HG02852 (cell line): ENCODE measurements around the gene TRIM50.
"Not testable (repeated sequence)": the region's sequence is repeated elsewhere in the genome, so short reads cannot be mapped to it uniquely, and the experiment has no call there.

Source experiments
- ATAC-seq: cut with Tn5 transposase; IDR thresholded peaks from one replicate; pipeline ENCODE4 v1.9.1; 2021; ENCODE audit warnings: mild to moderate bottlenecking, moderate library complexity; ENCODE audit not compliant: unreplicated experiment

TRIM50 gene

DNA sequence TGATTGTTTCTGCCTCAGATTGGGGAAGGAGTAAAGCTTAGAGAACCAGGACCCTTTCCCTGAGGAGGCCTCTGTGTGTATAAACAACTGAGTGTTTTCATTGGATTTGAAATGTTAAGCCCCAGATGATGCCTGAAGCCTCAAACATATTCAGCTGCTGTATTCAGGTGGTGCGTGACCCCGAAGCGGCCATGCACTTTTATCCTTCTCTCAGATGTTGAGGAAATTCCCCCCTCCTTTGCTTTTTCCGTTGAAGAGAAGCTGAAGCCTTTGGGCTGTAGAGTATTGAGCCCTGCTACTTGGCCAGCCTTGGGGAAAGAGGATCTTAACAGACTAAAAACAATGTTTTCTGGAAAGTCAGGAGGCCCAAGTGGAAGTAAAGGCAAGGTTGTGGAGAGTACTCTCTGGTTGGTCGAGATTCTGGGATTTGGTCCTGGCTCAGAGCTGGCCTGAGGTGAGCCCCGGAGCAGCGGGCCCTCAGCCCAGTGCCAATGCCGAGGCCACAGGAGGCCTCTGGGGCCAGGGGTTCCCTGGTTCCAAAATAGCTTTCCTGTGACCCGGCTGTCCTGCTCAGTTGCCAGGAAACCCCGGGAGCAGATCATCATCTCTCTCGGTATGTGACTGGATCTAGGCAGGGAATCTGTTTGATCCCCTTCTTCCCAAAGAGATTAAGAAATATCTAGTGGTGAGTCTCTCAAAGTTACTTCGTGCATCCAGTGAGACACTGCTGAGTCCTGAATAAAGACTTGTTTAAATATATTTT, 22.6 kb upstream of the TRIM50 start:
- no peak for ATAC-seq

GRCh38 chr7:73349763-73350162, 21.9 kb upstream of the TRIM50 start:
- ATAC-seq: no peak

DNA sequence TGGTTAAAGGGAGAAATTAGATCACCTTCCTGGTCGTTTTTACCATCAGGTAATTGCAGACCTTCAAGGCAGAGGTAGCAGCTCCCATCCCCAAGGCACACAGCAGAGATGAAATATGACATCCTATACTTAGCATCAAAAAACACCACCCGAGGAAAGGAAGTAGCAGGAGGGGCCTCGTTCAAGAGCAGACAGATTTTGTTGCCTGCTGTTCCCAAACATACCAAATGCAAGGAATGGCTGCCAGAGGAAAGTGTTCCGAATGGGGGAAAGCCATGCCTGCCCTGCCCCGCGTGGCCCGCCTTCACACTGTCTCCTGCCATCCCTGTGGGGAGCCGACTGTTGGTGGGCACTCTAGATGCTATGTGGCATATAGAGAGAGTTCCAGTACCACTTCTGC, 18.1 kb upstream of the TRIM50 start:
- ATAC-seq: no peak

GRCh38 chr7:73345538-73345937, 17.7 kb upstream of the TRIM50 start:
- no peak for ATAC-seq

DNA sequence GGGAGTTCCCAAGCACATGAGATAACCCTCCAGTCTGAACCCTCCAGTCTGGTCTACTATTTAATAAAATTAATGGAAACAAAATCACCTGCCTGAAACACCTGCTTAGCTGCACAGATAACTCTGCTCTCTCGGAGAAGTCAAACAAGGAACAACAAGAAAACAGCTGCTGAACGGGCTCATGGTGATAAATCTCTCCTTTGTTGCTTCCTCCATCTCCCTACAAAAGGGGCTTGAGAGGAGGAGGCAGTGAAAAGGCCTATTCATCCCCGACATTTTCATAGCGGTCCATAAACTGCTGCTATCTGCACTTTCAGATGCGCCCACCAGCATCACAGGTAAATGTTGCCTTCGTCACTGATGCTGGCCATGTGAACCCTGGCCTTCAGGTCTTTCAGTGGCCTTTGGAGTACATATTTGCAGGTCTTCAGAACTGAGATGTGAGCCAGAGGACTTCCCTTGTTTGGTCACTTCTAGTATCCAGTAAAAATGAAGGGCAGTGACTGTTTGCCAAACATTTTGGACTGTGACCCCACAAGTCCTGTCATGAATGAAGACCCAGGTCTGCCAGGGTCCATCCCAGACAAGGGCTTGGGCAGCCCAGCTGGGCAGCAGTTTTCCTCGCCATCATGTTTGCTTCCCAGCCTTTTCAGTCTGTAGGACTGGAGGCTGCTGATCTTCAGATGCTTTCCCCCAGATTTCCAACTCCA, 15.9 kb upstream of the TRIM50 start:
- ATAC-seq: no peak

DNA sequence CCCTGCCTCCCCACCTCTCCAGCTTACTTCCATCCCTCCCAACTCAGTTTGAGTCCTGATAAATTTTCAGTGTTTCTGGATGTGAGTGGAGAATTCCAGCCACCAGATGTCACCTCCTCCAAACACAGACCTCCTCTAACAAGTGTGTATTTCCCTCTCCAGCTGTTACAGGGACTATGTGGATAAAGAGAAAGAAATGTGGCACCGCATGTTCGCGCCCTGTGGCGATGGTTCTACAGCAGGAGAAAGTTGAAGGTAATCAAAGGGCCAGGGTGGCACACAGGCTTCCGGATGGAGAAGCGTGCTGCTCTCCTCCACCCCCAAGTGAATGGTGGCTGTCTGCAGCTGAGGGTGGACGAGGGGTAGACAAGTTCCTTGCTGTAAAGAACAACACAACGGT, 14.8 kb upstream of the TRIM50 start:
- ATAC-seq: no peak

- no peak for ATAC-seq
Measured at GRCh38 chr7:73341877-73342276, 14.0 kb upstream of the TRIM50 start.

DNA sequence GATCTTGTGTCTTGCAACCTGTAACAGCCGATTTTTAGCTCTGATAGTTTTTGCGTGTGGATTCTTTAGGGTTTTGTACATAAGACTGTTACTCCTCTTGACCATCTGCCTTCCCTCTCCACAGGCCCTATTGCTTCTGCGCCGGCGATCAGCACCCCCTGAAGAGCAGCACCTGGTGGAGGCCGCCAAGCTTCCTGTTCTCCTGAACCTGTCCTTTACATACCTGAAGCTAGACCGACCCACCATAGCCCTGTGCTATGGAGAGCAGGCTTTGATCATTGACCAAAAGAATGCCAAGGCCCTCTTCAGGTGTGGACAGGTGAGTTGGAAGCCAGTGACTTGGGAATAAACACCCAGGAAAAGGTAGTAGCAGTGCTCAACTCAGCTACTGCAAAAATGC, 12.6 kb upstream of the TRIM50 start:
- no peak for ATAC-seq

DNA sequence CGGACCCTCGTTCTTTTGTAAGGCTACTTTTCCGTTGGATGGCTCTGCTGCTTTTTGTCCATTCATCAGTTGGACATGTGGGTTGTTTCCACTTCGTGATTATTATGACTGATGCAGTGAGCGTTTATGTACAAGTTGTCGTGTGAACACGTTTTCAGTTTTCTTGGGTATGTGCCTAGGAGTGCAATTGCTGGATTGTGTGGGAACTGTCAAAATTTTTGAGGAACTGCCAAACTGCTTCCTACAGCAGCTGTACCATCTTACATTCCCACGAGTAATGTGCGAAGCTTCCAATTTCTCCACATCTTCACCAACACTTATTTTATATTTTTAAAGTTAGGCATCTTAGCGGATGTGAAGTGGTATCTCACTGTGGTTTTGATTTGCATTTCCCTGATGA, 10.4 kb upstream of the TRIM50 start:
- no peak for ATAC-seq

GRCh38 chr7:73332447-73332846, 4.6 kb upstream of the TRIM50 start:
- ATAC-seq: no peak

GRCh38 chr7:73330772-73331171, 2.9 kb upstream of the TRIM50 start:
- no peak for ATAC-seq

DNA sequence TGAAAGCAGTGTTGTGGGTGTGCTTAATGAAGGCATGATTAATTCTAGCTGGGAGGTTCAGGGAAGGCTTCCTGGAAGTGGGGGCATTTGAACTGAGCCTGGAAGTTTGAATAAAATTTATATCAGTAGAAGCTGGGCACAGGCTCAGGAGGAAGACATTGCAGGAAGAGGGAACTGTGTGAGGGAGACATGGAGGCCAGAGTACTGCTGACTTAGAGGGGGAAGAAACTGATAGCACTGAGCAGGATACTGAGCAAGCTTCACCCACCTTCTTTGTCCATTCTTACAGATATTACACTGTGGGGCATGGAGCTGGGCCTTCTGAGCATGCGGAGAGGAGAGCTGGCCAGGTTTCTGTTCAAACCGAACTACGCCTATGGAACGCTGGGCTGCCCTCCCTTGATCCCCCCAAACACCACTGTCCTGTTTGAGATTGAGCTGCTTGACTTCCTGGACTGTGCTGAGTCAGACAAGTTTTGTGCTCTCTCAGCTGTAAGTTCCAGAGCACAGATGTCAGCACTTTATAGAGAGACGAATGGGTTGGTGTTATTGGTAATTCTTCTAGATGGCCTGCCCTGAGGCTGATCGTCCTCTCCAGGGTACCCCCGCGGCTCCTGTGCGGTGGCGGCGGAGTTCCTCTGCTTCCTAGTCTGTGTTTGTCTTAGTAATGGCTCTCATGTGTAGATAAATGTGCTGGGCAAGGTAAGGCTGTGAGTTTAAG, 2.1 kb upstream of the TRIM50 start:
- ATAC-seq: no peak

DNA sequence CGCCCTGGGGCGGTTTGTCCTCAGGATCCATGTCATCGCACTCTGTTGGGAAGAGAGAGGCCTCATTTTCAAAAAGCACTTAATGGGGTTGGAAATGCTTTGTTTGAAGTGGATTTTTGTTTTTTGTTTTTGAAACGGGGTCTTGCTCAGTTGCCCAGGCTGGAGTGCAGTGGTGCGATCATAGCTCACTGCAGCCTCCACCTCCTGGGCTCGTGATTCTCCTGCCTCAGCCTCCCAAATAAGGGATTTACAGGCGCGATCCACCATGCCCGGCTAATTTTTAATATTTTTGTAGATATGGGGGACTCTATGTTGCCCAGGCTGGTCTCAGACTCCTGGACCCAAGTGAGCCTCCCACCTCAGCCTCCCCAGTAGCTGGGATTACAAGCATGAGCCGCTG, 814 bp upstream of the TRIM50 start:
- no peak for ATAC-seq

- not testable (repeated sequence) for ATAC-seq
Measured at GRCh38 chr7:73327449-73327848, 433 bp downstream of the TRIM50 start.

GRCh38 chr7:73325424-73325823, 2.5 kb downstream of the TRIM50 start:
- not testable (repeated sequence) for ATAC-seq

DNA sequence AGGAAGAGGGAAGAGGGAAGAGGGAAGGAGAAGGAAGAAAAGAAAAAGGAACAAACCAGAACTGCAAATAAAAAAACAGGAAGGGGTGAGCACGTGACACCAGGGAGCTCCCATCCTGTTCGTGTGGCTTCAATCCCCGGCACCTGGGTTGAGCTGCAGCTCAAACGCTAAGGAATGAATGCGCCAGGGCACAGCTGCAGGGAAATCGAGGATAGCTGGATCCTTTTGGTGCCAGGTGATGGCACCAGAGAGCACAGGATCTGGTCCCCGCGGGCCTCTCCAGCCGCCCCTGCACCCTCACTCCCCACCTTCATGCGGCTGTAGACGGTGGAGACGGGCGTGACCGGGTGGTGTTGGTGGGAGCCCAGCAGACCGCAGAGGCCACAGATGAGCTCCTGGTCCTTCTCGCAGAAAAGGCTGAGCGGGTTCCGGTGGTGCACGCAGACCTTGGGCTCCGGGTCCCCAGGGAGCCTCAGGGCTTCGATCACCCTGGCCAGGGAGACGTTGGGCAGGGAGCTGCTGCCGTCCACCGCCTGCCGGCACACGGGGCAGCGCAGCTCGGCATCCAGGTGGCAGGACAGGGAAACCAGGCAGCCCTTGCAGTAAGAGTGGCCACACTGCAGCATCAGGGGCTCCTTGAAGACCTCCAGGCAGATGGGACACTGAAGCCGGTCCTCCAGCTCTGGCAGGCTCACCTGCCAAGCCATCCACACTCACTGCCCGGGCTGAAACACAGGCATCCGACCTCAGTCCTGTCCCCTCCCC, 3.6 kb downstream of the TRIM50 start:
- ATAC-seq: not testable (repeated sequence)

- ATAC-seq: not testable (repeated sequence)
Measured at GRCh38 chr7:73323434-73324080, 4.3 kb downstream of the TRIM50 start.

DNA sequence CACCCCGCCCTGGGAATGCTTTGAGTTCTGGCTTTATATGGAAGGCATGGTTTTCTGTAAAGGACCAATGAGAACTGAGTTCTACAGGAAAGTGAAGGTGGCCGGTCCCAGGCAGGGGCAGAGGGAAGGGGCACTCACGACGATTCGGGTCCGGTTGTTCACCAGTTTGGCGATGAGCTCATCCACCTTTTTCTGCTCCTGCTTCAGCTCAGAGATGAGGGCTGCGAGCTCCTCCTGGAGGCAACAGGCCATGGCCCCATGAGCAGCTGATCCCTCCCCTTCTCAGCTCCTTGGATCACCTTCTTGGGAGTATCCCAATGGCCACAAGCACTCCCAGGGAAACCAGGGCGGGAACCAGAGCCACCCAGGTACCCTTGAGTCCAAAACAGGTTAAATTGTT, 7.9 kb downstream of the TRIM50 start:
- not testable (repeated sequence) for ATAC-seq

DNA sequence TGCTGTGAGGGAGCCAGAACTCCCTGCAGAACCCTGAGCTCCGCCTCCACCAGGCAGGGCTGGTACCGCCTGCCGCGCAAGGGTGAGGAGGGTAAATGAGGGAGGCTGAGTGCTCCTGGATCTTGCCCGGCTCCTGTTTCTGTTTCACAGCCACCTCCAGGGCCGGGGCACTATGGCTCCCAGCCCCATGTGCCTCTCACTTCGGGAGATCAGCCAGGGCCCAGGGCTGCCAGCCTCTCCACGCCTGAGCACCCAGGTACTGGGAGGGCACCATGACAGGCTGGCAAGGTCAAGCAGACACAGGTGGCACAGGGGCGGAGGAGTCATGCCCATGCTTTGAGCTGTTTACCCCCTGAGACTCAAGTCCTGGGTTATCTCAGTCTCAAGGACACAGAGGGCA, 8.3 kb downstream of the TRIM50 start:
- ATAC-seq: not testable (repeated sequence)

GRCh38 chr7:73318656-73319204, 9.2 kb downstream of the TRIM50 start:
- not testable (repeated sequence) for ATAC-seq
